Hepatocyte (in vitro differentiated cells): Measurements from ENCODE around the gene IL17REL. TPM values are rescaled to one million over a fixed set of nuclear protein-coding genes. Genes with fewer than 3 reads are reported as not detected.

ENCODE experiments used
- DNase-seq: peaks from one replicate; pipeline ENCODE4 v3.0.0-alpha.2; 2016; ENCODE audit warnings: low spot score
- H2AFZ ChIP-seq: fragments of 200-600 bp; sonication (generic); 2 replicates; pipeline ENCODE4 v1.6.0; 2016; ENCODE audit warnings: antibody characterized with exemption, mild to moderate bottlenecking
- H3K27ac ChIP-seq: fragments of 200-600 bp; sonication (generic); 2 replicates; pipeline ENCODE4 v1.5.1; 2016; ENCODE audit warnings: mild to moderate bottlenecking
- H3K27me3 ChIP-seq: fragments of 200-600 bp; sonication (generic); 2 replicates; pipeline ENCODE4 v1.6.1; 2016
- H3K36me3 ChIP-seq: fragments of 200-600 bp; sonication (generic); replicated peaks from 2 replicates; pipeline ENCODE4 v1.5.1; 2016; ENCODE audit warnings: low read depth; ENCODE audit not compliant: insufficient read depth
- H3K4me1 ChIP-seq: fragments of 200-600 bp; sonication (generic); 2 replicates; pipeline ENCODE4 v1.5.1; 2016; ENCODE audit warnings: mild to moderate bottlenecking, moderate library complexity; ENCODE audit not compliant: insufficient read depth
- H3K4me2 ChIP-seq: fragments of 200-600 bp; sonication (generic); 2 replicates; pipeline ENCODE4 v1.6.0; 2016
- H3K4me3 ChIP-seq: fragments of 200-600 bp; sonication (generic); 2 replicates; pipeline ENCODE4 v1.5.1; 2016; ENCODE audit warnings: mild to moderate bottlenecking
- H3K79me2 ChIP-seq: fragments of 200-600 bp; sonication (generic); 2 replicates; pipeline ENCODE4 v1.6.0; 2017; ENCODE audit warnings: mild to moderate bottlenecking
- H3K9me2 ChIP-seq: fragments of 200-600 bp; sonication (generic); replicated peaks from 2 replicates; pipeline ENCODE4 v1.6.0; 2017; ENCODE audit warnings: mild to moderate bottlenecking; ENCODE audit not compliant: insufficient read depth
- H3K9me3 ChIP-seq: fragments of 200-600 bp; sonication (generic); 2 replicates; pipeline ENCODE4 v1.5.1; 2016; ENCODE audit warnings: low read depth, mild to moderate bottlenecking
- H4K20me1 ChIP-seq: fragments of 200-600 bp; sonication (generic); 2 replicates; pipeline ENCODE4 v1.6.0; 2016; ENCODE audit warnings: mild to moderate bottlenecking; ENCODE audit not compliant: insufficient read depth, poor library complexity, severe bottlenecking
- EZH2 ChIP-seq: fragments of 200-600 bp; sonication (generic); IDR thresholded peaks from 2 replicates; pipeline ENCODE4 v1.6.1; 2016; ENCODE audit warnings: antibody characterized with exemption, mild to moderate bottlenecking, borderline replicate concordance
- EZH2phosphoT487 ChIP-seq: fragments of 200-600 bp; sonication (generic); IDR thresholded peaks from one replicate; pipeline ENCODE4 v1.6.1; 2018; ENCODE audit warnings: antibody characterized with exemption, mild to moderate bottlenecking, low read depth, moderate library complexity; ENCODE audit not compliant: unreplicated experiment, severe bottlenecking
- WGBS: methylation state at CpG from one replicate; pipeline ENCODE4 v1.1.6; 2016; ENCODE audit warnings: low lambda C conversion rate; ENCODE audit errors: missing lambda C conversion rate; 5-methylcytosine and 5-hydroxymethylcytosine counted together
- polyA plus RNA-seq: library from polyadenylated mRNA; unstranded; fragments of >200 nt; fragmentation: Nextera tagmentation; extraction: Ambion mirVana; gene quantifications from 2 replicates; pipeline ENCODE4 v1.2.1, GENCODE V29; 2016
- total RNA-seq: library from RNA; depleted of rRNA; stranded (reverse); fragments of >200 nt; gene quantifications from 2 replicates; pipeline ENCODE4 v1.2.3, GENCODE V29; 2014
- TF ChIP-seq, protein P1 (sequence below): fragments of 200-600 bp; sonication (generic); IDR thresholded peaks from 2 replicates; pipeline ENCODE4 v1.5.1; 2016; ENCODE audit warnings: antibody characterized with exemption, mild to moderate bottlenecking; ENCODE audit not compliant: poor library complexity

The IL17REL gene
- total and polyA plus RNA-seq, 2 experiments from 2014 or later: not detected

DNA sequence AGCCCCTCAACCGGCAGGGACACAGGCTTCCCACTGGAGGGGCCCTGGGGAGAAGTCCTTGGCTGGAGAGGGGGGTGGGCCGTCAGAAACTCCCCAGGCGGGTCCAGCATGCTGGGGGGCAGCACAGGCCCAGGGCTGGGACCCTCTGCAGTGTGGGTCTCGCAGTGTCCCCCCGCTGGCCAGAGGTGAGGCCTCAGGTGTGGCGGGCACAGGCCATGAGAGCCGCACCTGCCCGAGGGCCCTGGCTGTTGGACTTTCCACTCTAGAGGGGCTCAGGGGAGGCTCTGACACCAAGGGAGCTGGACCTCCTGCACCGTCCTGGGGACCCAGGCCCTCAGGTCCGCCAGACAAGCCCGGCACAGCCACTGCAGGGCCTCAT lies 62.7 kb downstream of the IL17REL start:
- Histone ChIP-seq H3K36me3 (no peaks in the 10 kb centered on the region), H3K27me3 (no peaks in the 10 kb centered on the region), H3K9me3 (no peaks in the 10 kb centered on the region), H3K4me1 (peaks cover 66% of the 10 kb centered on the region), H2AFZ (no peak overlapping the region), H3K27ac (peak overlapping the region; percentile 100), H3K4me3 (no peak overlapping the region), H3K79me2 (no peaks in the 10 kb centered on the region), H3K9me2 (no peaks in the 10 kb centered on the region), H4K20me1 (no peaks in the 10 kb centered on the region), H3K4me2 (no peak overlapping the region)
- no peak for DNase-seq
- TF ChIP-seq, protein P1, sequence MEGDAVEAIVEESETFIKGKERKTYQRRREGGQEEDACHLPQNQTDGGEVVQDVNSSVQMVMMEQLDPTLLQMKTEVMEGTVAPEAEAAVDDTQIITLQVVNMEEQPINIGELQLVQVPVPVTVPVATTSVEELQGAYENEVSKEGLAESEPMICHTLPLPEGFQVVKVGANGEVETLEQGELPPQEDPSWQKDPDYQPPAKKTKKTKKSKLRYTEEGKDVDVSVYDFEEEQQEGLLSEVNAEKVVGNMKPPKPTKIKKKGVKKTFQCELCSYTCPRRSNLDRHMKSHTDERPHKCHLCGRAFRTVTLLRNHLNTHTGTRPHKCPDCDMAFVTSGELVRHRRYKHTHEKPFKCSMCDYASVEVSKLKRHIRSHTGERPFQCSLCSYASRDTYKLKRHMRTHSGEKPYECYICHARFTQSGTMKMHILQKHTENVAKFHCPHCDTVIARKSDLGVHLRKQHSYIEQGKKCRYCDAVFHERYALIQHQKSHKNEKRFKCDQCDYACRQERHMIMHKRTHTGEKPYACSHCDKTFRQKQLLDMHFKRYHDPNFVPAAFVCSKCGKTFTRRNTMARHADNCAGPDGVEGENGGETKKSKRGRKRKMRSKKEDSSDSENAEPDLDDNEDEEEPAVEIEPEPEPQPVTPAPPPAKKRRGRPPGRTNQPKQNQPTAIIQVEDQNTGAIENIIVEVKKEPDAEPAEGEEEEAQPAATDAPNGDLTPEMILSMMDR: no peak
- TF ChIP-seq EZH2phosphoT487 (no peak), EZH2 (no peak)
- WGBS: 82% methylated on average over 10 of the region's 11 CpGs

DNA sequence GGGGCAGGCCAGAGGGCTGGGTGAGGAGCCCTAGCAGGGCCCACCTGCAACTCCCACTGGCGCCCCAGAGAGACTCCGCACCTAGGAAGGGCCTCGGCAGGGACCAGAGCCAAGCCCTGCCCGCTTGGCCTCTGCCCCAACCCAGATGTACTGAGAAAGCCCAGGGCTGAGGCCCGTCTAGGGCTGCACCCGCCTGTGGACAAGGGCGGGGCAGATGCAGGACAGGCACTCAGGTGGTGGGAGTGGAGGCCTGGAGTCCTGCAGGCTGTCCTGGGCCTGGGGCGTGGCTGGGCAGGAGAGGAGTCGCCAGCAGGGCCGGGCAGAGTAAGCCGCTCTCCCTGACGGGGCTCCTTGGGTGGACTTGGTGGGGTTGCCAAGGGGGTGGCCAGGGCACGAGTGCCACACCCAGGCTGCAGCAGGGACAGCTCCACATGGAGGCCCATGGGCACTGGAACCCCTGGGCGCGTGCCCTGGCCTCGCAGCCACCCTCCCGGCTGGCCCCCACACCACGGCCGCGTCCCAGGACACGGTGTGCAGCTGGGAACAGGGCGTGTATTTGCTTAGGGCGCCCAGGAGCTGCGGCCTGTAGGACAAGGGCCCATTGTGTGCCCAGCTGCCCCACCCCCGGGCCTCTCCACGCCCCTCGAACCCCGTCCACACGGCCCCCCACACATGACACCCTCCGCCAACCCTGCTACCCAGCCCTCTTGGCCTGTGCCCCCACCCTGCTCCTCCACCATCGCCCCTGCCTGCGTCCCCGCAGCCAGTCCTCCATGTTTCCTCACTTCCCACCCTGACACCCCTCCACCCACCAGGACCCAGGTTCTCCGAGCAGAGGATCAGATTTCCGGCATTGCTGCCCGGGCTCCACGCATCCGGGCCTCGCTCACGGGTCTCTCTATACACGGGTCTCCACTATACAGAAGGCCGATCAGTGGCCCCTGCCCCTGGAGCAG lies 63.3 kb downstream of the IL17REL start:
- Histone ChIP-seq H2AFZ (no peak overlapping the region), H3K79me2 (no peaks in the 10 kb centered on the region), H3K4me3 (no peak overlapping the region), H3K27ac (peak overlapping the region; percentile 100), H3K4me2 (peak overlapping the region; percentile 65), H3K27me3 (no peaks in the 10 kb centered on the region), H3K9me2 (no peaks in the 10 kb centered on the region), H4K20me1 (no peaks in the 10 kb centered on the region), H3K36me3 (no peaks in the 10 kb centered on the region), H3K4me1 (peaks cover 64% of the 10 kb centered on the region), H3K9me3 (no peaks in the 10 kb centered on the region)
- peak; percentile 84 for DNase-seq
- TF ChIP-seq, protein P1: no peak
- WGBS: 82% methylated on average over 28 of the region's 42 CpGs

DNA sequence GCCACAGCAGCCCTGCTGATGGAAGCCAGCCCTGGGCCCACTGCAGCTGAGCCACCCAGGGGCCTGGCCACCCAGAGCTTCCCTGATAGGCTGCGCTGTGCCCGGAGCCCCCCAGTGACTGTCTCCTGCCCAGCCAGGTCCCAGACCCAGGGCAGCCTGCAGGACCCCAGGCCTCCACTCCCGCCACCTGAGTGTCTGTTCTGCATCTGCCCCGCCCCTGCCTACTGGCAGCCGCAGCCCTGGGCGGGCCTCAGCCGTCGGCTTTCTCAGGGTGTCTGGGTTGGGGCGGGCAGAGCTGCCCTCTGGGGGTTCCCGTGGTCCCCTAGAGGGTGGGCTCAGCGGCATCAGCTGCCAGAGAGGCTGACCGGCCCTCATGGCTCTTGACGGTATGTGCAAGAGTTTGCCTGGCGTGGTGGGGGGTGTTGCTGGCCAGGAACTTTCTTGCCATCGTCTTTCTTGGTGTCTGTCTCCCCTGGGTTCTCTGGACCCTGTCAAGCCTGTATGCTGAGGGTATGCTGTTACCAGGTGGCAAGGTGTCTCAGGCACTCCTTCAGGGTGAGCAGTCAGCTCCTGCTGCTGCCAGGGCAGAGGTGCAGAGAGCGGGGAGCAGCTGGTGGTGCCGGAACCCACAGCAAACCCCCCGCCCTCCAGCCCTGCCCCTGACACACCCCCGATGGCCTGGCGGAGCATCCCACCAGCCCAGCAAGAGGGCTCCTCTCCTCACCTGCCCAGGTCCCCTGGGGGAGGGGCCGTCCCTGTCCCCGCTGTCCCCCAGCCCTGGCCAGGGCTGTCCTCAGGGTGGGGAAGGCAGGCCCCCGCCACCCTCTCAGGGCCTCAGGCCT lies 64.2 kb downstream of the IL17REL start:
- Histone ChIP-seq H3K79me2 (no peaks in the 10 kb centered on the region), H3K4me2 (peak overlapping the region; percentile 65), H2AFZ (no peak overlapping the region), H3K4me1 (peaks cover 64% of the 10 kb centered on the region), H3K27me3 (no peaks in the 10 kb centered on the region), H3K27ac (peak overlapping the region; percentile 100), H4K20me1 (no peaks in the 10 kb centered on the region), H3K4me3 (no peak overlapping the region), H3K36me3 (no peaks in the 10 kb centered on the region), H3K9me2 (no peaks in the 10 kb centered on the region), H3K9me3 (no peaks in the 10 kb centered on the region)
- no peak for DNase-seq
- WGBS: 78% methylated on average over 23 of the region's 23 CpGs
- TF ChIP-seq, protein P1: no peak
- TF ChIP-seq EZH2 (no peak), EZH2phosphoT487 (no peak)
